Mucosa of stomach (tissue), 1 donor: ENCODE measurements around the gene TOP3A.
A peak's percentile ranks its signal among the peaks of the same experiment; 100 is the strongest.

Experiments used
- H3K27me3 ChIP-seq: one replicate; pipeline ENCODE4 v1.7.0; 2013; ENCODE audit warnings: mild to moderate bottlenecking, low read length; ENCODE audit not compliant: control insufficient read depth, insufficient read depth
- H3K36me3 ChIP-seq: one replicate; pipeline ENCODE4 v1.7.0; 2013; ENCODE audit warnings: low read length; ENCODE audit not compliant: control insufficient read depth, insufficient read depth
- H3K4me1 ChIP-seq: one replicate; pipeline ENCODE4 v1.7.0; 2013; ENCODE audit warnings: mild to moderate bottlenecking, low read length; ENCODE audit not compliant: control insufficient read depth, insufficient read depth
- H3K4me3 ChIP-seq: one replicate; pipeline ENCODE4 v1.7.0; 2013; ENCODE audit warnings: low read length
- H3K9ac ChIP-seq: one replicate; pipeline ENCODE4 v1.7.0; 2013; ENCODE audit warnings: mild to moderate bottlenecking, low read length, moderate library complexity
- H3K9me3 ChIP-seq: one replicate; pipeline ENCODE4 v1.7.0; 2013; ENCODE audit warnings: mild to moderate bottlenecking, low read length, moderate library complexity; ENCODE audit not compliant: control insufficient read depth
- donor health status: Pancreatic carcinoma.

The TOP3A gene, protein sequence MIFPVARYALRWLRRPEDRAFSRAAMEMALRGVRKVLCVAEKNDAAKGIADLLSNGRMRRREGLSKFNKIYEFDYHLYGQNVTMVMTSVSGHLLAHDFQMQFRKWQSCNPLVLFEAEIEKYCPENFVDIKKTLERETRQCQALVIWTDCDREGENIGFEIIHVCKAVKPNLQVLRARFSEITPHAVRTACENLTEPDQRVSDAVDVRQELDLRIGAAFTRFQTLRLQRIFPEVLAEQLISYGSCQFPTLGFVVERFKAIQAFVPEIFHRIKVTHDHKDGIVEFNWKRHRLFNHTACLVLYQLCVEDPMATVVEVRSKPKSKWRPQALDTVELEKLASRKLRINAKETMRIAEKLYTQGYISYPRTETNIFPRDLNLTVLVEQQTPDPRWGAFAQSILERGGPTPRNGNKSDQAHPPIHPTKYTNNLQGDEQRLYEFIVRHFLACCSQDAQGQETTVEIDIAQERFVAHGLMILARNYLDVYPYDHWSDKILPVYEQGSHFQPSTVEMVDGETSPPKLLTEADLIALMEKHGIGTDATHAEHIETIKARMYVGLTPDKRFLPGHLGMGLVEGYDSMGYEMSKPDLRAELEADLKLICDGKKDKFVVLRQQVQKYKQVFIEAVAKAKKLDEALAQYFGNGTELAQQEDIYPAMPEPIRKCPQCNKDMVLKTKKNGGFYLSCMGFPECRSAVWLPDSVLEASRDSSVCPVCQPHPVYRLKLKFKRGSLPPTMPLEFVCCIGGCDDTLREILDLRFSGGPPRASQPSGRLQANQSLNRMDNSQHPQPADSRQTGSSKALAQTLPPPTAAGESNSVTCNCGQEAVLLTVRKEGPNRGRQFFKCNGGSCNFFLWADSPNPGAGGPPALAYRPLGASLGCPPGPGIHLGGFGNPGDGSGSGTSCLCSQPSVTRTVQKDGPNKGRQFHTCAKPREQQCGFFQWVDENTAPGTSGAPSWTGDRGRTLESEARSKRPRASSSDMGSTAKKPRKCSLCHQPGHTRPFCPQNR

DNA sequence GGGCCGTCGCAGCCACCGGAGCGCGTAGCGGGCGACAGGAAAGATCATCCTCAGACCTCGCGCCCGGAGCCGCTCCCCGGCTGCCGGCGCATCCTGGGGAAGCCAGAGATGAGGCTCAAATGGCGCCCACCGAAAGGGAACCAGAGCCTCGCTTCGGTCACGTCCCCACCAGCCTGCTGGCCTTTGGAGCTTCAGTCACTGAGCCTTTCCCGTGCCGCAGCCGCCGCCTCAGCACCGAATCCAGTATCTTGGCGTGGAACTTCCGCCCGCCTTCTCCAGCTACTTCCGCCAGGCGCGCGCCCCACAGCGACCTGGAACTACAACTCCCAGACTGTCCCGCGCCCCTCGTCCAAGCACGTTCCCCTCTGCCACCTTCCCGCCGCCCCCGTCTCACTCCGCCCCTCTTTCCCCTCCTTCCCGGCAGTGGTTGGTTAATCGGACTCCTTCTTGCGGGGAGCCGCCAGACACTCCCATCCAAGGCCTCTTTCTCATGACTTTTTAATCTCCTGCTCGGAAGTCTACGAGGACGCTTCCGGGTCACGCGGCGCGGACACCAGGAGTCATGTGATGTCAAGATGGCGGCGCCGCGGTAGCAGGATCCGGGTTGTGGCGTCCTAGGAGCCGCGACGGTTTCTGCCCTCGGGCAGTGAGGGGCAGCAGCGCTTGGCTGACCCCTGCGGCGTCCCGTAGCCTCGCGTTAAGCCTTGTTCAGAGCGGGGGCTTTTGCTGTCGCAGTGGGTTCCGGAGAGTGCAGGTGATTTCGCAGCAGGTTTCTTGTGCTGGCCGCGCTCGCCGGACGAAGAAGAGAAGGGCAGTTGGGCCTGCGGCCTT is at the start of gene TOP3A, which contains the start of gene SMCR8:
Gene TOP3A (minus strand): TSS at position 264 of the 831 bp plus-strand sequence. CDS start 216 bp downstream, at position 48.
Gene SMCR8 (plus strand): TSS at position 563 of the 831 bp plus-strand sequence. CDS start 497 bp downstream, outside the sequence.
- Histone ChIP-seq H3K4me1 (peaks cover 53% of the 10 kb centered on the region), H3K4me3 (peak within 1 kb of the TSS; percentile 91), H3K36me3 (peaks cover 1% of the 10 kb centered on the region), H3K27me3 (no peaks in the 10 kb centered on the region), H3K9me3 (no peaks in the 10 kb centered on the region), H3K9ac (peak within 1 kb of the TSS; percentile 91)

DNA sequence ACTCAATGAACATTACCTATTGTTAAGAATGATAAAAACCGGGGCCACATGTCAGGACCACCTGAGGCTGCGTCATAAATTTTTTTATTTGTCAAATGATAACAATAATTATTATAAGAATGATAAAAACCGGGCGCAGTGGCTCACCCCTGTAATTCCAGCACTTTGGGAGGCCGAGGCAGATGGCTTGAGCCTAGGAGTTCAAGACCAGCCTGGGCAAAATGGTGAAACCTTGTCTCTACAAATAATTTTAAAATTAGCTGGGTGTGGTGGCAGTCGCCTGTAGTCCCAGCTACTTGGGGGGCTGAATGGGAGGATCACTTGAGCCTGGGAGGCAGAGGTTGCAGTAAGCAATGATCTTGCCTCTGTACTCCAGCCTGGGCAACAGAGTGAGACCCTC is 49.4 kb upstream of the TOP3A start:
- Histone ChIP-seq H3K9ac (no peak overlapping the region), H3K27me3 (no peaks in the 10 kb centered on the region), H3K9me3 (no peaks in the 10 kb centered on the region), H3K4me3 (no peak overlapping the region), H3K4me1 (peaks cover 4% of the 10 kb centered on the region), H3K36me3 (no peaks in the 10 kb centered on the region)

DNA sequence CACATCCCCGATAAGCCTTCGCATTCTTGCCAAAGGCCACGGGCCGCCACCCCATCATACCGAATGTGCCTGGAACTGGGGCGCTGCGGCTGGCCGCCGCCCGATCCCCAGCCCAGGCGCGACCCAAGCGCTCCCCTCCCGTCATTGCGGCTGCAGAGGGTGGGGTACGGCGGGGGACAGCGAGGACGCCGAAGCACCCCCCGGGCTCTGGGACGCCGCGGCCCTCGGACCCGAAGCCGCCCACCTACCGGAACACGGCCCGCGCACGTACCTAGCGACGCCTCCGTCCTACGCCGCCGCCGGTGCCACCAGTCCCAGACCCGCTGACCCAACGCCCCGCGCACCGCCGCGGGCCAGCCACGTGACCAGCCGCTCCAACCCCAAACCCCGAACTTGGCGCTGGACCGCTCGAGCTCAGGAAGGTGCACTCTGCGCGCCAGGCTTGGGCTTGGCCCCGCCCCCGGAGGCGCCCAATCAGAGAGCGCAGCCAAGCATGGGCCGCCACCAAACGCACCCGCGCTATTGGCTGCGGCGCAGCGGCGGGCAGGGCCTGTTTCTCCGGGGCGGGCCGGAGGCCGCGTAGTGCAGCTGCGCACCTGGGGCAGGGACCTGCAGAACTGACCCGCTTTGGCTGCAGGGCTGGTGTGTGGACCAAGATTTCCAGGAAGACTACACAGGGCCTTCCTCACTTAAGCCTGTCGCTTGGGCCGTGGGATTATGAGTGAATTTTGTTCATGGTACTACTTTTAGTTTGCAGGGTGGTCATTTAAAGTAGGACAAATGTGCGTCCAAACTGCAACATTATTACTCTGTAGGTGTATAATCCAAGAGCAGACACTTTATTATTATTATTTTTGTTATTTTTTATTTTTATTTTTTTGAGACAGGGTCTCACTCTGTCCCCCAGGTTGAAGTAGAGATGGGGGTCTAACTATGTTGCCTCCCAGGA is 48.6 kb upstream of the TOP3A start, which contains the start of gene SHMT1:
Gene SHMT1 (minus strand): TSS at position 450 of the 949 bp plus-strand sequence. CDS start 7,569 bp downstream, outside the sequence.
- H3K4me3 ChIP-seq, result peak within 1 kb of the TSS; percentile 92
- H3K9me3 ChIP-seq, result no peaks in the 10 kb centered on the region
- H3K4me1 ChIP-seq, result peaks cover 4% of the 10 kb centered on the region
- H3K36me3 ChIP-seq, result no peaks in the 10 kb centered on the region
- peak within 1 kb of the TSS; percentile 79 for H3K9ac ChIP-seq
- no peaks in the 10 kb centered on the region for H3K27me3 ChIP-seq

DNA sequence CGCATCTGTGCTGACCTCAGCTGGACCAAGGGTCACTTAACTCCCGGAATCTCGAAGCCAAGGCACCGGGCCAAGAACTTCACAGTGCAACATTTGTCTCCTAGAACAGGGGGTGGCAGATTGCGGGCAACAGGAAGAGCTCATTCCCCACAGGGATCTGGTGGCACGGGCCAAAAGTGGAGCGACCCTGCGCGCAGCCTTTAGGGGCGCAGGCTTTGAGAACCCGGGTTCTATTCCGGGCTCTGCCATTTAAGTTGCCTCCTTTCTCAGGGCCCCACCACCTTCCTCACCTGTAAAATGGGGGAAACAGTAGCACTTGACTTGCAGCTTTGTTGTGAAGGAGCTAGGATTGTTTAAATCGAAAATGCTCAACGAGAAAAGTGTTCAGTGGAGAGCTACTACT is 47.9 kb upstream of the TOP3A start:
- no peaks in the 10 kb centered on the region for H3K36me3 ChIP-seq
- peaks cover 4% of the 10 kb centered on the region for H3K4me1 ChIP-seq
- H3K9ac ChIP-seq, result peak overlapping the region; percentile 79
- peak overlapping the region; percentile 92 for H3K4me3 ChIP-seq
- no peaks in the 10 kb centered on the region for H3K9me3 ChIP-seq
- no peaks in the 10 kb centered on the region for H3K27me3 ChIP-seq

DNA sequence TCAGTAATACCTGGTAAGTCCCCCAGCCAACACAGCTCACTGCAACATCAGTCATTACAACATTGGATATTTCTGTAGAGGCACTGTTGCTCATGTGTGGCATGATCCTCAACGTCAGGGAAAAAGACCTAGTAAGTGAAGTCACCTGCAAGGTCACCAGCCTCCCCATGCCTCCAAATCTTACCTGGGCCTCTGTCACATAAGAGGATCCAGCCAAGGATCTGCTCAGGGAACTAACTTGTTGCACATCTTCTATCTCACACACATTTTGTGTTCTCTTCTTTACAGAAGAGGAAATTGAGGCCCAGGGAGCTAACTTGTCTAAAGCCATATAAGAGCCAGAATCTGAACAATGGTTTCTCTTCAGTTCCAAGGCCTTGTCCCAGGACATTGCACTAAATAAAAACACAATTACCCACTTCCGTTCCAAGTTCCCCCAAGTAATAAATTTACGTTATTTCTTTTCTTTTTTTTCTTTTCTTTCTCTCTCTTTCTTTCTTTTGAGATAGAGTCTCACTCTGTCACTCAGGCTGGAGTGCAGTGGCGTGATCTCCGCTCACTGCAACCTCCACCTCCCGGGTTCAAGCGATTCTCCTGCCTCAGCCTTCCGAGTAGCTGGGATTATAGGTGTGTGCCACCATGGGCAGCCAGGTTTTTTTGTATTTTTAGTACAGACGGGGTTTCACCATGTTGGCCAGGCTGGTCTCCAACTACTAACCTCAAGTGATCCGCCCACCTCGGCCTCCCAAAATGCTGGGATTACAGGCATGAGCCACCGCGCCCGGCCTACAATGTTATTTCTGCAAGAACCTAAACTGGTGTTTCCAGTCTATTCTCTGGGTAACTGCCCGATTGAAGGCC is 47.3 kb upstream of the TOP3A start:
- H3K9me3 ChIP-seq, result no peaks in the 10 kb centered on the region
- no peak overlapping the region for H3K4me3 ChIP-seq
- peaks cover 4% of the 10 kb centered on the region for H3K4me1 ChIP-seq
- H3K9ac ChIP-seq, result peak overlapping the region; percentile 79
- no peaks in the 10 kb centered on the region for H3K36me3 ChIP-seq
- H3K27me3 ChIP-seq, result no peaks in the 10 kb centered on the region

DNA sequence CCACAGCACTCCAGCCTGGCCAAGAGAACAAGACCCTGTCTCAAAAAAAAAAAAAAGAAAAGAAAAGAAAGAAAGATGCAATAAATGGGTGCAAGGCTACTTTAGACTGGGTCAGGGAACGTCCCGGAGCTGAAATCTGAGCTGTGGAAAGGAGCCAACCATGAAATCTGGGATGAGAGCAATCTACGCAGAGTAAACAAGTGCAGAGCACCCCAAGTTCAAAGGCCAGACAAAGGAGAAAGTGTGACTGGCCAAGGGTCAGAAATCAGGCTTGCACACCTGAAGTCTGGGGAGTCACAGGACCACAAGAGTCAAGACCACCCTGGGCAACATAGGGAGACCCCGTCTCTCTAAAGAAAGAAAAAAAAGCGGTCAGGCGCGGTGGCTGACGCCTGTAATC is 45.7 kb upstream of the TOP3A start:
- Histone ChIP-seq H3K4me3 (no peak overlapping the region), H3K9ac (no peak overlapping the region), H3K9me3 (no peaks in the 10 kb centered on the region), H3K36me3 (no peaks in the 10 kb centered on the region), H3K27me3 (no peaks in the 10 kb centered on the region), H3K4me1 (peaks cover 4% of the 10 kb centered on the region)

DNA sequence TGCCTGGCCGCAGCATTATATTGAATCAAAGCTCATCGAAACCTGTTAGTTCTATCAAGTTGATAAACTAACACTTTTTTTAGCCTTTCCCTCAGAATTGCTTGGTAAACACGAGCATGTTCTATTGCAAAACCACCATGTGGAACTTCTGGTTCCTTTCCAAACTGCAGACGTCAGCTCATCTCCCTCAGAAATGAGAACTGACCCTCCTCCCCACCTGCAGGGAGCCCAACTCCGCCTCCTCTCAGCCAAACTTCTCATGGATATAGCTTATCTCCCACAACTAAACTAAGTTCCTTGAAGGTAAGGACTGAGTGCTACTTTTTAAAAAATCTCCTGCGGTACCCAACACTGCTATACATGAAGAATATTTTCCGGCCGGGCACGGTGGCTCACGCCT is 41.8 kb upstream of the TOP3A start:
- no peak overlapping the region for H3K4me3 ChIP-seq
- no peaks in the 10 kb centered on the region for H3K4me1 ChIP-seq
- no peak overlapping the region for H3K9ac ChIP-seq
- no peaks in the 10 kb centered on the region for H3K27me3 ChIP-seq
- peaks cover 5% of the 10 kb centered on the region for H3K36me3 ChIP-seq
- no peaks in the 10 kb centered on the region for H3K9me3 ChIP-seq

DNA sequence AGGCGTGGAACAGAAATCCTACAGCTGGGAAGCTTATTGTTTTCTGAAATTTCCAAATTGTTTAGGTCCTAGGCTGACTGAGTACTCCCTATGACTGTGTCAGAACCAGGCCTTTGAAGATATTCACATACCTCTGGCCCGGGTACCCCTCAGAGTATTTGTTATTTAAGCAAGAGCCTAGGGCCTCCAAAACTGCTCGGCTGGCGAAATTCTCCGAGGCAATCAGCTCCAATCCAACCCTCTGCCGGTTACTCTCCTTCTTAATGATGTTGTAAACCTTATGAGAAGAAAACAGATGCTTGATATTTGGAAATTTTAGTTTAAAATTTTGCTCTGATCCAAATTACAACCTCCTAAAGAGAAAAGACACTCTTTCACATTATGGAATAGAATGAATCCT is 38.7 kb upstream of the TOP3A start:
- H3K4me1 ChIP-seq, result no peaks in the 10 kb centered on the region
- no peak overlapping the region for H3K9ac ChIP-seq
- H3K36me3 ChIP-seq, result peaks cover 5% of the 10 kb centered on the region
- no peaks in the 10 kb centered on the region for H3K9me3 ChIP-seq
- no peaks in the 10 kb centered on the region for H3K27me3 ChIP-seq
- H3K4me3 ChIP-seq, result no peak overlapping the region

DNA sequence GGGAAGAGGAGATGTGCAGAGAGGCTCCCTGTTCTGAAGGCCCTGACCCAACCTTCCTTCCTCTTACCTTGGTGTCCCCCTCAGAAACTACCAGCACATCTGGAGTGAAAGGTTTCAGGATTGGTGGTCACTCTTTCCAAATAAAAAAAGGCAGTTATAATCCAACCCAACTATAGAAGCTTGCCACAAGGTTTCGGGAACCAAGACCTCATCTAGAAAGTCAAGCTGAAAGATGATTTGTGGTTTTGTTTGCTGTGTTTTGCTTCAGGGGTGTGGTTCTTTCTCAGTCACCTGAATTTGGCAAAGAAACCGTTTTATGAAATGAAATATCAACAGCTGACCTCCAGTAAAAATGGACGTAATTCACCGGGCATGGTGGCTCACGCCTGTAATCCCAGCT is 29.2 kb upstream of the TOP3A start:
- no peaks in the 10 kb centered on the region for H3K27me3 ChIP-seq
- H3K36me3 ChIP-seq, result peaks cover 11% of the 10 kb centered on the region
- no peaks in the 10 kb centered on the region for H3K9me3 ChIP-seq
- no peak overlapping the region for H3K4me3 ChIP-seq
- no peak overlapping the region for H3K9ac ChIP-seq
- no peaks in the 10 kb centered on the region for H3K4me1 ChIP-seq

DNA sequence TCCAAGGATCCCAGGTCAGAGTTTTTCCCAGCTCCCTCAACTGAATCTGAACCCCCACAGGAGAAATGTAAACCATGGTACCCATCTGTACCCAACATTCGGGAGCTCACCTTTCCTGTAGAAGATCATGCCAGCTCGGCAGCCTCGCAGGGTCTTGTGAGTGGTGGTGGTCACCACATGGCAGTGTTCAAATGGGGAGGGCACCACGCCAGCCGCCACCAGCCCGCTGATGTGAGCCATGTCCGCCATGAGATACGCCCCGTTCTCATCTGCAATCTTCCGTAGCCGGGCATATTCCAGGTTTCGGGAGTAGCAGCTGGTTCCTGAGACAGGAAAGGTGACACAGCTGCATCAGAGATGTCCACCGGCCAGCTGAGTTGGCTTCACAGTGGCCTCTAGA is 25.1 kb upstream of the TOP3A start:
- H3K27me3 ChIP-seq, result no peaks in the 10 kb centered on the region
- H3K9ac ChIP-seq, result no peak overlapping the region
- H3K9me3 ChIP-seq, result no peaks in the 10 kb centered on the region
- H3K4me1 ChIP-seq, result no peaks in the 10 kb centered on the region
- no peak overlapping the region for H3K4me3 ChIP-seq
- H3K36me3 ChIP-seq, result peaks cover 11% of the 10 kb centered on the region
